ENCODE measurements around the gene POLR3A. TPM values are rescaled to one million over a fixed set of nuclear protein-coding genes. Genes with fewer than 3 reads are reported as not detected.

Gene POLR3A
- total RNA-seq, 1 experiment from 2014 or later, result 14.9 TPM

DNA sequence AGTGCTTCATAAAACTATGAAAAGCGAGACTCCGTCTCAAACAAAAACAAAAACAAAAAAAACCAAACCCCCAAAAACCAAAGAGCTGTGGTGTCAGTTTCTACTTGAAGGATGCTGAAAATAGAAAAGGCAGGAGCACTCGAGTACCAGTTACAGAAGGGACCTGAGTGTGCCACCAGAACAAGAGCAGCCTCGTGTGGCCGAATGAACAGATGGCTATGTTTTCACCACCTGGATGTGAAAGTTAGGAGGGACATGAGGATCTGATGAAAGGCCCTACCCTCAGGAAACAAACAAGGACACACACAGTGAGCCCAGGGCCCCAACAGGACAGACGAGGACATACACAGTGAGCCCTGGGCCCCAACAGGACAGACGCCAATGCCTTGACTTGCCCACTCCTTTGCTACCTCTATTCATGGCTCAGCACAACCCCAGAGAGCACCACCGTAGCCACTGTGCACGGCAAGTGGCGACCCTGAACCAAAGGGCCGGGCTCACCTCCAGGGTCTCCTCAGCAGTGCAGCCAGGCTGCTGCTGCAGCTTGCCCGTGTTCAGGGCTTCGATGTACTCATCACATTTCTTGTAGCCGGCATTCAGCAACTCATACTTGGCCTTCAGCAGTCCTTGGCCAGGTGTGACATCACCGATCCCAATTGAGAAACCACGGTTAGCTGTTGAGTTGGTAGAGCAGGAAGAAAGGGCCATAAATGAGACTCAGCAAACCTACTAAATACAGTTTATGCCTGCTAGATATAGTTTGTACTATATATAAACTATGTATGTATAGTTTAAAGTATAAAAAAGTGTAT is 24.9 kb downstream of the POLR3A start:
- Histone ChIP-seq H3K9me2 (ENCODE audit: insufficient read depth) (no peaks in the 10 kb centered on the region), H3K4me3 (no peak overlapping the region), H3K4me2 (no peak overlapping the region), H2AFZ (no peak overlapping the region), H3F3A (ENCODE audit: insufficient read depth, low read depth) (0 out of 2 replicates have a peak, but pooled peaks cover 9% of the 10 kb centered on the region), H3K79me2 (ENCODE audit: low read depth) (no peaks in the 10 kb centered on the region), H3K36me3 (ENCODE audit: low read depth) (peaks cover 74% of the 10 kb centered on the region), H3K9me3 (ENCODE audit: insufficient read depth, low read depth) (no peaks in the 10 kb centered on the region), H3K27me3 (ENCODE audit: insufficient read depth, low read depth) (no peaks in the 10 kb centered on the region), H4K20me1 (ENCODE audit: insufficient read depth) (no peaks in the 10 kb centered on the region), H3K27ac (no peak overlapping the region), H3K4me1 (replicated peaks; ENCODE audit: insufficient read depth) (no peaks in the 10 kb centered on the region)
- intact Hi-C loops (cut with micrococcal nuclease; ENCODE audit: unreplicated experiment), result no loop called here
- ChIA-PET CTCF (no interaction called here), POLR2A (ENCODE audit: unreplicated experiment) (interaction anchor here (0.6 kb wide), 1 partner anchor 784 kb away, joined by 3 read pairs; no protein-coding TSS in a partner anchor)
- TF ChIP-seq EZH2 (IDR thresholded peaks at IDR 0.05; ENCODE audit: low read depth), result no peak
- TF ChIP-seq, protein P1, sequence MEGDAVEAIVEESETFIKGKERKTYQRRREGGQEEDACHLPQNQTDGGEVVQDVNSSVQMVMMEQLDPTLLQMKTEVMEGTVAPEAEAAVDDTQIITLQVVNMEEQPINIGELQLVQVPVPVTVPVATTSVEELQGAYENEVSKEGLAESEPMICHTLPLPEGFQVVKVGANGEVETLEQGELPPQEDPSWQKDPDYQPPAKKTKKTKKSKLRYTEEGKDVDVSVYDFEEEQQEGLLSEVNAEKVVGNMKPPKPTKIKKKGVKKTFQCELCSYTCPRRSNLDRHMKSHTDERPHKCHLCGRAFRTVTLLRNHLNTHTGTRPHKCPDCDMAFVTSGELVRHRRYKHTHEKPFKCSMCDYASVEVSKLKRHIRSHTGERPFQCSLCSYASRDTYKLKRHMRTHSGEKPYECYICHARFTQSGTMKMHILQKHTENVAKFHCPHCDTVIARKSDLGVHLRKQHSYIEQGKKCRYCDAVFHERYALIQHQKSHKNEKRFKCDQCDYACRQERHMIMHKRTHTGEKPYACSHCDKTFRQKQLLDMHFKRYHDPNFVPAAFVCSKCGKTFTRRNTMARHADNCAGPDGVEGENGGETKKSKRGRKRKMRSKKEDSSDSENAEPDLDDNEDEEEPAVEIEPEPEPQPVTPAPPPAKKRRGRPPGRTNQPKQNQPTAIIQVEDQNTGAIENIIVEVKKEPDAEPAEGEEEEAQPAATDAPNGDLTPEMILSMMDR (conservative IDR thresholded peaks at IDR 0.05), result no peak
- BruUV-seq (replicated peaks), result no TSS peak
- DNase-seq, result peak in 1 of 2 experiments; percentile 34

DNA sequence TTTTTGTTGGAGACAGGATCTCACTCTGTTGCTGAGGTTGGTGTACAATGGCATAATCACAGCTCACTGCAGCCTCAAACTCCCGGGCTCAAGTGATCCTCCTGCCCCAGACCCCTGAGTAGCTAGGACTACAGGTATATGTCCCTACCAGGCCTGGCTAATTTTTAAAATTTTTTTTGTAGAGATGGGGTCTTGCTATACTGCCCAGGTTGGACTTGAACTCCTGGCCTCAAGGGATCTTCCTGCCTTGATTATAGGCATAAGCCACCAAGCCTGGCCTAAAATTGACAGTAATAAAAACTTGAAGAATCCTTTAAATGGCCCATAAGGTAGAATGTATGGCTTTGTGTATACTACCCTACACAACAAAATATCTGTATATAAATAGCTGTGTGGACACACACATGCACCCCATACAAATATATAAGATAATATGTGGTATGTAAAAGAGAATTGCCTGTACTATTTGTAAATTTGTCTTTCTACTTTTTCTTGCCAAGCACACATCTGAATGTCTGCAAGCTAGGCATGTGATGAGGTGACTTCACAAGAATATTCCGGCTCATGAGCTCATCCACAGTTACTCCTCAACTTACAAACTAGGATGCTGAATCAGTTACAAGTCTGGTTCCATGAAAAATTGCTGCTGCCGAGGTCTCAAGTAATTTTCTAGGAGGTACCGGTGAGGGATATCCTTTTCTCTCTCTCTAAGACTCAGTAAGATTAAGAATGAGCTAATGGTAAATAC is 26.6 kb downstream of the POLR3A start:
- Histone ChIP-seq H3K27me3 (ENCODE audit: insufficient read depth, low read depth) (no peaks in the 10 kb centered on the region), H3K4me1 (replicated peaks; ENCODE audit: insufficient read depth) (no peaks in the 10 kb centered on the region), H3K9me2 (ENCODE audit: insufficient read depth) (no peaks in the 10 kb centered on the region), H3K36me3 (ENCODE audit: low read depth) (peaks cover 71% of the 10 kb centered on the region), H2AFZ (no peak overlapping the region), H3K9me3 (ENCODE audit: insufficient read depth, low read depth) (no peaks in the 10 kb centered on the region), H3K79me2 (ENCODE audit: low read depth) (no peaks in the 10 kb centered on the region), H3K4me3 (no peak overlapping the region), H3K27ac (no peak overlapping the region), H4K20me1 (ENCODE audit: insufficient read depth) (no peaks in the 10 kb centered on the region), H3F3A (ENCODE audit: insufficient read depth, low read depth) (0 out of 2 replicates have a peak, but pooled peaks cover 9% of the 10 kb centered on the region), H3K4me2 (no peak overlapping the region)
- POLR2A ChIA-PET (ENCODE audit: unreplicated experiment), result no interaction called here
- no peak for TF ChIP-seq EZH2 (IDR thresholded peaks at IDR 0.05; ENCODE audit: low read depth)
- TF ChIP-seq, protein P1 (conservative IDR thresholded peaks at IDR 0.05), result no peak
- CTCF ChIA-PET, result no interaction called here
- no peak for DNase-seq
- intact Hi-C loops (cut with micrococcal nuclease; ENCODE audit: unreplicated experiment), result no loop called here
- no TSS peak for BruUV-seq (replicated peaks)

DNA sequence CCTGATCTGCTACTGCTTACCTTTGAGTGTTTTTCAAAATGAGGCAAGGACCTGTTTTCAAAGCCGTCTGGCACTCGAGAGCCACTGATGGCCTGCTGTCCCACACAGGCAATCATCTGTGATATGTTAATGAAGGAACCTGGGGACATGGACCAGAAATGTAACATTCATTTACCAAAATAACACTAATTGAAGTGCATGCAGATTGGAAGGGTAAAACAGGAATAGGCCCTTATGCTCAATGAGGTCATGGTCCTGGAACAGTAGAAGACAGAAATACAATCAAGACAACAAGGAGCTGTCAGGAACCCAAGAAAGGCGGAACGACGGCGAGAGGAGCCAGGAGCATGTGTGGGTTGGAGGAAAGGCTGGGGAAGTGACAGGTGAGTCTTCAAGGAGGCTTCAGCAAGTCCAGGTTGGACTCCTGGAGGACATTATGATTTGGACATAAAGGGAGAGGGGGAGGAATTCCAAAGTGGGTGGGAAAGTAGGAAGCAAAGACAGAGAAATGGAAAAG is 28.3 kb downstream of the POLR3A start:
- no TSS peak for BruUV-seq (replicated peaks)
- H2AFZ ChIP-seq, result no peak overlapping the region
- no peak for DNase-seq
- H3K4me1 ChIP-seq (replicated peaks; ENCODE audit: insufficient read depth), result no peaks in the 10 kb centered on the region
- H3K9me2 ChIP-seq (ENCODE audit: insufficient read depth), result no peaks in the 10 kb centered on the region
- no peak for TF ChIP-seq EZH2 (IDR thresholded peaks at IDR 0.05; ENCODE audit: low read depth)
- TF ChIP-seq, protein P1 (conservative IDR thresholded peaks at IDR 0.05), result no peak
- CTCF ChIA-PET, result interaction anchor here (0.6 kb wide), 1 partner anchor 169 kb away, joined by 3 read pairs; no protein-coding TSS in a partner anchor
- H3K27me3 ChIP-seq (ENCODE audit: insufficient read depth, low read depth), result no peaks in the 10 kb centered on the region
- H3F3A ChIP-seq (ENCODE audit: insufficient read depth, low read depth), result 0 out of 2 replicates have a peak, but pooled peaks cover 9% of the 10 kb centered on the region
- POLR2A ChIA-PET (ENCODE audit: unreplicated experiment), result no interaction called here
- peaks cover 58% of the 10 kb centered on the region for H3K36me3 ChIP-seq (ENCODE audit: low read depth)
- H4K20me1 ChIP-seq (ENCODE audit: insufficient read depth), result no peaks in the 10 kb centered on the region
- H3K4me3 ChIP-seq, result no peak overlapping the region
- no peaks in the 10 kb centered on the region for H3K9me3 ChIP-seq (ENCODE audit: insufficient read depth, low read depth)
- H3K79me2 ChIP-seq (ENCODE audit: low read depth), result no peaks in the 10 kb centered on the region
- H3K27ac ChIP-seq, result no peak overlapping the region
- H3K4me2 ChIP-seq, result no peak overlapping the region
- intact Hi-C loops (cut with micrococcal nuclease; ENCODE audit: unreplicated experiment), result no loop called here
